Kasumi-1 (cell line): ENCODE measurements around the gene CDC5L.
"Not testable (repeated sequence)": the region's sequence is repeated elsewhere in the genome, so short reads cannot be mapped to it uniquely, and the experiment has no call there.

Experiments used
- DNase-seq, 2 experiments: peaks; one replicate each; lab custom pipeline; 2025; lab: John Stamatoyannopoulos, UW

Gene CDC5L

GRCh38 chr6:44415449-44415848, 27.9 kb downstream of the CDC5L start:
- DNase-seq: no peak

DNA sequence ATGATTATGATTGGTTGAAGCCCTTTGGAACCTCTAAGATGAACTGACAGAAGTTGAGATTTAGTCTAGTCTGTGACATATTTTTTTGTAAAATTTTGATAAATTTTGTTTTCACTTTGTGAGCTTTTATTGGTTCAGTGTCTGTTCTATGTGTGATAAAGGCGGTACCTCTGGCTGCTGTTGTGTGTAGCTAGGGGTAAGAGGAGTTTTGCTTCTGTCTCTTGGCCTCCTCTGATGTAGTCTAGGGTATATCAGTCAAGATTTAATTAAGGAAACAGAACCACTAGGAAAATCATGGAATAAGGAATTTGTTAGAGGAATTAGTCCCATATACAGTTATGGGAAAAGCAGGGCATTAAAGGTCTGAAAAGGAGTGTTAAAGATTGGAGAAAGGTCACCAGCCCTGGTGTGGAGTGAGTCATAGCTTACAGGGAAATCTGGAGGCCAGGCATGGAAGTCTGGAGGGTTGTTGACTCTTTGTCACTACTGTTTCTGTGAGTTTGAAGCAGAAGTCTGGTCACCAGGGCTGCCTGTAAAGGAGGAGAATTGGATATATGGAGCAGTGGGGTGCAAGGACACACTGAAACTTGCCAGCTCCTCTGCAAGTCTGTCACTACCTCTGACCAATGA, 28.5 kb downstream of the CDC5L start:
- DNase-seq: no peak

- no peak for DNase-seq
Measured at GRCh38 chr6:44422531-44422930, 35.0 kb downstream of the CDC5L start.

DNA sequence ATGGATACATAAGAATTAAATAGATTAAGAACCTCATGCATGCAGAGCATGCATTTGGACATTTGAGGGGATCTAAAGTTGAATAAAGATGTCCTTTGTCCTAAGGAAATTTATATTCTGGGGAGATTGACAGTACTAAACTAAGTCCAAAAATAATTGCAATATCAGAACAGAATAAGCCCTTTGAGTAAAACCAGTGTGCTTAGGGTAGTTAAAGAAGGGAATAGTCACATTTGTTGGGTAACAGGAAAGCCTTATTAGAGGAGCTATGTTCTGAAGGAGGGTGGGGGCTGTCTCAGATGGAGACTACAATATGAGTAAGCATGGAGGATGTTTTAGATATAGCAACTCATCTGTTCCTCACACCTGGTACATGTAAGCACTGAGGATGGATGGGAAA, 35.8 kb downstream of the CDC5L start:
- no peak for DNase-seq

GRCh38 chr6:44425951-44426350, 38.4 kb downstream of the CDC5L start:
- DNase-seq: no peak

- DNase-seq: no peak
Measured at GRCh38 chr6:44428682-44429081, 41.2 kb downstream of the CDC5L start.

GRCh38 chr6:44430326-44430725, 42.8 kb downstream of the CDC5L start:
- DNase-seq: no peak

- peak; percentile 70 to 75 for DNase-seq
Measured at GRCh38 chr6:44431118-44431725, 43.7 kb downstream of the CDC5L start.

GRCh38 chr6:44432227-44432626, 44.7 kb downstream of the CDC5L start:
- no peak for DNase-seq

DNA sequence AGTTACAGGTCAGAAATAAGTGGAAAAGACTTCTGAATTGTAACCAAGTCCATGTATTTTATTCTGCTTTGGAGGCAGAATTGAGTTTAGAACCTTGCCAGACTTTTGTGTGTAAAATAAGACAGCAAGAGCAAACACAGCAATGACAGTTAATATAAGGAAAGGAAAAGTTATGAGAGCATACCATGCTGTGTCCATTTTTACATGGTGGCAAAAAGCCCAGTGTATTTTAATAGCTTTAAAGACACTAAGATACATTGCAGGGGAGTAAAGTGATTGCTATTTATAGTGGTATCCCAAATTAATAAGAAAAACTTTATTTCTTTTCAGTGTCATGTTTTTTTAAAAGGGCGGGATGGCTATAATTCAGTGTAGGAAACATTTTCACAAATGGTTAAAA, 45.2 kb downstream of the CDC5L start:
- no peak for DNase-seq

- DNase-seq: no peak
Measured at GRCh38 chr6:44435500-44435899, 48.0 kb downstream of the CDC5L start.

DNA sequence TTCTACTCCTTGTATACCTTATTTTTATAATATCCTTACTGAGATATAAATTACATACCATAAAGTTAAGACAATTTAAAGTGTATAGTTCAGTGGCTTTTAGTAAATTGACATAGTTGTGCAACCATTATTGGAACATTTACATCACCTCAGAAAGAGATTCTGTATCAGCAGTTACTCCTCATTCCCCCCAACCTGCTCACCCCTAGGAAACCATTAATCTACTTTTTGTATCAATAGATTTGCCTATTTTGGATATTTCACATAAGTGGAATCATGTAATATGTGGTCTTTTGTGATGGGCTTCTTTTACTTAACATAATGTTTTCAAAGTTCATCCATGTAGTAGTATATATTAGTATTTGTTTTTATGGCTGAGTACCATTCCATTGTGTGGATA, 51.3 kb downstream of the CDC5L start:
- DNase-seq: no peak

DNA sequence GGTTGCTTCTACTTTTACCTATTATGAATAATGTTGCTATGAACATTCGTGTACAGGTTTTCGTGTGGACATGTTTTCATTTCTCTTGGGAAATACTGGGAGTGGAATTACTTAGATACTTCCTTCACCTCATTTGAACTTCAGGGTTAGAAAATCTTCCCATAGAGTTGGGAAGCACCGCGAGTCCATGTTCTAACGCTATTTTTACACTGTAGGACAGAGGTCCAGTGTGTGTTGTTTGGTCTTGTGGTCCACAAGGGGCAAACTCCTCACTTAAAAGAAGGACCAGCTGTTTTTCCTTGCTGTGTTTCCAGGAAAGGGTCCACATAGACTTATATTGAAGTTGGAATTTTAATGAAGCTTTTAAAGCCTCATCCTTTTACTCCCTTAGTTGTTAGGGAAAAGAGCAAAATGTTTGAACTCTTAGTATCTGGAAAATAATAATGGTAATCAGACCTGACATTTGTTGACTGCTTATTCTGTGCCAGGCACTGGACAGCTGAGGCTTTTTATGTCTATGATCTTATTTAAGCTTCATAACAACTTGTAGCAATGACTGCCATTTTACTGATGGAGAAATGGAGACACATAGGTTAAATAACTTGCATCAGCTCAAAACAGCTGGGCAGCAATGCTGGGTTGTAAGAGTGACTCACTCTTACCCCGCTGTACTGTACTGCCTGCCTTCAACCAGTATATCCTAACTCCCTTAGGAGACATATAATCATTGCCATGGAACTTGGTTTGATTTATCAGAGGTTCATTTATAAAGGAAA, 52.0 kb downstream of the CDC5L start:
- DNase-seq: no peak

DNA sequence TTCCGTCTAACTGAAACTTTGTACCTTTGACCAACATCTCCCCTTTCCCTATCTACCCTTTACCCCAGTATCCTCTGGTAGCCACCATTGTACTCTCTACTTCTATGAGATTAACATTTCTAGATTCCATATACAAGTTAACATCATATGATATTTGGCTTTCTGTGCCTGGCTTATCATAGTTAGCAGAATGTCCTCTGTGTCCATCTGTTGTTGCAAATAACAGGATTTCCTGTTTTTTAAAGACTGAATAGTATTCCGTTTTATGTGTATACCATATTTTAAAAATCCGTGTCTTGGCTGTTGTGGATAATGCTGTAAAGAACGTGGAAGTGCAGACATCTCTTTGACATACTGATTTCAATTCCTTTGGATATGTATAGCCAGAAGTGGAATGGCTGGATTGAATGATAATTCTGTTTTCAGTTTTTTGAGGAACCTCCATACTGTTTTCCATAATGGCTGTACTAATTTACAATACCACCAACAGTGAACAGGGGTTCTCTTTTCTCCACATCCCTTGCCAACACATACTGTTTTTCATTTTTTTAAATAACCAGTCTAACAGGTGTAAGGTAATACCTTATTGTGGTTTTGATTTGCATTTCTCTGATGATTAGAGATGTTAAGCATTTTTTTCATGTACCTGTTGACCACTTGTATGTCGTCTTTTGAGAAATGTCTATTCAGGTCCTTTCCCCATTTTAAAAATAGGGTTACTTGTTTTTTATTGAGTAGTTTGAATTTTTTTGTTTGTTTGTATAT, 53.8 kb downstream of the CDC5L start:
- no peak for DNase-seq

GRCh38 chr6:44442236-44442635, 54.7 kb downstream of the CDC5L start:
- no peak for DNase-seq

DNA sequence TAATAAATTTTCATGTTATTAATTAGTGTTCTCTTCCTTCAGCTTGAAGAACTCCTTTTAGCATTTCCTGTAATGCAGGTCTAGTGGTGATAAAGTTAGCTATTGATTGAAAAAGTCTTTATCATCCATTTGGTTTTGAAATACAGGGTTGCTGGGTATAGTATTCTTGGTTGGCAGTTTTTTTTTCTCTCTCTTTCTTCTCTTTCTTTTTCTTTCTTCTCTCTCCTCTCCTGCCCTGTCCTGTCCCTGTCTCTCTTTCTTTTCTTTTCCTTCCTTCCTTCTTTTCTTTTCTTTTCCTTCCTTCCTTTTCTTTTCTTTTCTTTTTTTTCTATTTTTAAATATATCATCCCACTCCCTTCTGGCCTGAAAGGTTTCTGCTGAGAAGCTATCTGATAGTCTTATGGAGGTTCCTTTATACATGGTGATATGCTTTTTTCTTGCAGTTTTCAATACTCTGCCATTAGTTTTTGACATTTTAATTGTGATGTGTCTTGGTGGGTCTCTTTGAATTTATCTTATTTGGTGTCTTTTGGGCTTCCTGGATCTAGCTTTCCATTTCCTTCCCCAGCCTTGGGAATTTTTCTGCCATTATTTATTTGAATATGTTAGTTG, 55.4 kb downstream of the CDC5L start:
- DNase-seq: no peak

GRCh38 chr6:44444853-44445252, 57.3 kb downstream of the CDC5L start:
- no peak for DNase-seq

DNA sequence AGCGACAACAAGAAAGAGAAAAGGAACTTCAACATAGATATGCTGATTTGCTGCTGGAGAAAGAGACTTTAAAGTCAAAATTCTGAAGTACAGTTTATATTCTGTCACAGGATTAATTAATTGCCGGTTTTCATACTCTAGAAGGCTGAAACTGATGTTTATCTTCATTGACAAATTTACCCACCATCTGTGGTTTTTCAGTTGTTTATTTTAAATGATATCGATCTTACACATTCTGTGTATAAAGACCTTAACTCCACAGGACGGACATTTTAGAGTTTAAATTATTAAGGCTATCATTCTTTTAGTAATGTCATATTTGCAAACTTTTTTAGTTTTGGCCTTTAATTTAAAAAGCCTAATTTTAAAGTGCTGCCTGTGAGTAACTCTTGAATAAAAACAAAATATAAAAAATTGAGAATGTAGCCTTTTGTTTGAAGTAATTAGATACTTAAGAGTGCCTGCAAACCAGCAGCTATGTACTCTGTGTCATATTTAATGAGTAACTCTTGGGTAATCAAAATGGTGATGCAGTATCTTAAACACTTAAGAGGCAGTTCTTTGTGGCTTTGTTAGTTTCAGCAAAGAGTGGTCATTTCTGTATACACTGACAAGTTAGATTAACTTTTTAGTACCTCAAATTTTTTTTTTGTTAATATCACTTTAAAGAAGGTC, 59.3 kb downstream of the CDC5L start:
- no peak for DNase-seq

DNA sequence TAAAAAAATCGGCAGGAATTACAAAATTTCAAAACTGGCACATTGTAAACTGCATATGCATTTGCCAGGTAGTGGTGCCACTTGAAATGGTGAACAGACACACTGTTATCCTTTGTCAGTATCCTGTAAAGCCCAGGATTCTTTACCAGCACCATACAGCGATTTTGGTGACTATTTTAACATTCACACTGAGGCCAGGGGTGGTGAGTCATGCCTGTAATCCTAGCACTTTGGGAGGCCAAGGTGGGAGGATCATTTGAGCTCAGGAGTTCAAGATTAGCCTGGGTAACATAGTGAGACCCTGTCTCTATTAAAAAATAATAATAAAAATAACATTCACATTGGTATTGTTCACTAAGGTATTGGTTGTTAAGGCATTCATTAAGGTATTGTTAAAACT, 61.7 kb downstream of the CDC5L start:
- DNase-seq: not testable (repeated sequence)

DNA sequence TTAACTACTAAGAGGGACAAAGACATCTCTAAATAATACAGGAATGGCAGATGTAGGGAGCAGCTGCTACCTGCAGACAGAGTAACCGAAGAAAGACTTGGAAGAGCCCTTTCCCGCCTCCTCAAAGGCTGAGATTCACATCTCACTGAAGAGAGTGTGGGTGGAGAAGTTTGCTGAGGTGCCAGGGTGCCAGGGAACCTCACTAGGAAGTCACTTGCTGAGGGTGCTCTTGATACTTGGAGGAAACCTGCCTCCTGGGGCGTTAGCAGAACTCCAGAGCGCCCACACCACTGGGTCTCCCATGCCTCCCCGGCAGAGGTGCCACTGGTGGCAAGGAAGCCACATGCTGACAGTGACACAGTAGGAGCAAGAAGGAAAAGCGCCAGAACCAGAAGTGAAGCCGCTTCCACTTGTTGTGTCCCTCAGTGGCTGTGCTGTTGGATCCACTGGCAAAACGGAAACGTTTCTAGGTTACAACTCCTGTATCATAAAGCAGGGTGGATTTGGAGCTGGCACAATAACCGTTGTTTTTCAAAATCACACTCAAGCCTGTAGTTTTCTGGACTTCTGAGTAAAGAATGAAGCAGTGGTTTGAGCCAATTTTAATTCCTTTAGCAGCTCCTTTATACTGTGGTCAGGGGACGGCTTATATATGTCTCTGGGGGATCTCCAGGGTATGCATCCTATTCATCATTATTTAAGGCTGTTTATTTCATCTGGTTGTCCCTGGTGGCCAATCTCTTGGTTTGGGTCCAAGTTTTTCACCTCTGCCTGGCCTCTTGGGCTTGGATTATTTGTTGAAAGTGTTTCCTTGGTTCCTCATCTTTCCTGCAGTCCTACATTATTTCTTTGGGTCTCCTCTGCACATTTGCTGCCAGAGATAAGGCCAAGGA, 64.5 kb downstream of the CDC5L start:
- no peak for DNase-seq

DNA sequence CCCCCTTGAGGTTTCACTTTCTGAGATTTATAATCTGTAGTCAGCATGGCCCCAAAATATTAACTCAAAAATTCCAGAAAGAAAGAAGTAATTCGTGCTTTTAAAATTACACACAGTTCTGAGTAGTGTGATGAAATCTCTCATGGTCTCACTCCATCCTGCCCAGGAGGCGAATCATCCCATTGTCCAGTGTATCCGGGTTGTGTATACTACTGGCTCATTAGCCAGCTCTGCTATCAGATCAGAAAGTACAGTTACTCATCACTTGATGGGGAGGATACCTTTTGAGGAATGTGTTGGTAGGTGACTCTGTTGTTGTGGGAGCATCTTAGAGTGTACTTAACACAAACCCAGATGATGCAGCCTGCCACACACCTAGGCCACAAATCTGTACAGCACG, 65.2 kb downstream of the CDC5L start:
- no peak for DNase-seq
